H1 (cell line): Measurements from ENCODE around the gene SOWAHC. TPM values are rescaled to one million over a fixed set of nuclear protein-coding genes. Genes with fewer than 3 reads are reported as not detected.

Experiments used
- CTCF ChIA-PET: fragments of 300-600 bp; sonication (Branson Sonifier 250); formaldehyde crosslinking; loops from one replicate; lab custom pipeline; 2021; ENCODE audit not compliant: partially characterized antibody; lab: Charles Lee
- POLR2A ChIA-PET: fragments of 300-600 bp; sonication (Branson Sonifier 250); formaldehyde crosslinking; loops from one replicate; lab custom pipeline; 2021; ENCODE audit warnings: inconsistent platforms; ENCODE audit not compliant: partially characterized antibody; lab: Charles Lee
- DNase-seq, 2 experiments: peaks; one replicate each; pipeline versions ENCODE4 v3.0.0 to v3.0.0-alpha.2; 2010 to 2022; ENCODE audit warnings: low spot score in 2 of 2, low read depth in 1 of 2, mixed read lengths in 1 of 2
- FAIRE-seq: peaks from 2 replicates; lab custom pipeline; 2011; peaks lifted over from hg19 to GRCh38; lab: Jason Lieb, UNC
- H2AFZ ChIP-seq: 2 replicates; pipeline ENCODE4 v1.8.1; 2012; ENCODE audit warnings: low read length, inconsistent platforms
- H2AK5ac ChIP-seq: 2 replicates; pipeline ENCODE4 v1.6.1; 2013; ENCODE audit warnings: low read depth, low read length
- H2BK120ac ChIP-seq: replicated peaks from 2 replicates; pipeline ENCODE3; 2013; ENCODE audit warnings: low read depth, low read length, inconsistent platforms
- H2BK12ac ChIP-seq: 2 replicates; pipeline ENCODE4 v1.6.1; 2013; ENCODE audit warnings: low read depth, low read length
- H2BK15ac ChIP-seq: 2 replicates; pipeline ENCODE4 v1.6.1; 2013; ENCODE audit warnings: low read length
- H2BK20ac ChIP-seq: 2 replicates; pipeline ENCODE4 v1.6.1; 2013; ENCODE audit warnings: low read length
- H2BK5ac ChIP-seq: 2 replicates; pipeline ENCODE4 v1.6.1; 2013; ENCODE audit warnings: low read depth, low read length
- H3K14ac ChIP-seq: 2 replicates; pipeline ENCODE4 v1.6.1; 2013; ENCODE audit warnings: inconsistent platforms; ENCODE audit not compliant: insufficient read length
- H3K18ac ChIP-seq: 2 replicates; pipeline ENCODE4 v1.6.1; 2013; ENCODE audit warnings: low read length; ENCODE audit errors: extremely low read depth
- H3K23ac ChIP-seq: 2 replicates; pipeline ENCODE4 v1.6.1; 2013; ENCODE audit warnings: inconsistent platforms; ENCODE audit not compliant: insufficient read length
- H3K23me2 ChIP-seq: 2 replicates; pipeline ENCODE4 v1.6.1; 2013; ENCODE audit warnings: low read depth, low read length
- H3K27ac ChIP-seq: 2 replicates; pipeline ENCODE4 v1.6.1; 2011; ENCODE audit warnings: low read depth, low read length, inconsistent platforms
- H3K27me3 ChIP-seq, 4 experiments: replicated peaks in 1 of 4; 1 replicate in 1 of 4; 2 replicates in 3 of 4; pipeline versions ENCODE4 v1.6.1 to v1.8.1; 2011 to 2013; ENCODE audit warnings: low read length in 3 of 4, mild to moderate bottlenecking in 3 of 4, inconsistent platforms in 2 of 4, mixed read lengths in 2 of 4, moderate library complexity in 1 of 4; ENCODE audit not compliant: control insufficient read depth in 3 of 4, insufficient read depth in 3 of 4; ENCODE audit errors: extremely low read depth in 1 of 4
- H3K36me3 ChIP-seq, 4 experiments: 2 replicates each; pipeline versions ENCODE4 v1.6.1 to v1.8.1; 2011 to 2013; ENCODE audit warnings: mild to moderate bottlenecking in 4 of 4, low read length in 3 of 4, moderate library complexity in 2 of 4, control low read depth in 1 of 4, inconsistent platforms in 1 of 4; ENCODE audit not compliant: insufficient read depth in 4 of 4, control insufficient read depth in 2 of 4
- H3K4ac ChIP-seq: replicated peaks from 2 replicates; pipeline ENCODE3; 2013; ENCODE audit warnings: low read length, low read depth, mixed read lengths, inconsistent platforms; ENCODE audit not compliant: insufficient read length
- H3K4me1 ChIP-seq, 4 experiments: replicated peaks in 1 of 4; 1 replicate in 1 of 4; 2 replicates in 3 of 4; pipeline versions ENCODE4 v1.6.1 to v1.8.1; 2011 to 2013; ENCODE audit warnings: low read length in 3 of 4, inconsistent platforms in 2 of 4, mixed read lengths in 1 of 4; ENCODE audit not compliant: insufficient read depth in 4 of 4, control insufficient read depth in 3 of 4
- H3K4me2 ChIP-seq, 2 experiments: 2 replicates each; pipeline versions ENCODE4 v1.6.1 to v1.8.1; 2011 to 2013; ENCODE audit warnings: low read depth in 2 of 2, low read length in 2 of 2, control low read depth in 1 of 2, inconsistent platforms in 1 of 2, mild to moderate bottlenecking in 1 of 2; ENCODE audit not compliant: insufficient read depth in 1 of 2
- H3K4me3 ChIP-seq, 4 experiments: fragments of 200-600, 300-600 bp in 1 of 4; sonication (generic), shearing (Covaris generic), sonication (Bioruptor Twin) in 1 of 4; 2 replicates each; pipeline versions ENCODE4 v1.5.1 to v1.8.1; 2011 to 2016; ENCODE audit warnings: low read length in 4 of 4, low read depth in 3 of 4, control low read depth in 2 of 4, inconsistent platforms in 2 of 4, mild to moderate bottlenecking in 2 of 4, mixed read lengths in 1 of 4, moderate library complexity in 1 of 4; ENCODE audit not compliant: insufficient read depth in 2 of 4; ENCODE audit errors: extremely low read depth in 1 of 4
- H3K56ac ChIP-seq: replicated peaks from 2 replicates; pipeline ENCODE3; 2013; ENCODE audit warnings: low read depth, mild to moderate bottlenecking, mixed read lengths, low read length, inconsistent platforms; ENCODE audit not compliant: insufficient read length
- H3K79me1 ChIP-seq: 2 replicates; pipeline ENCODE4 v1.6.1; 2013; ENCODE audit warnings: low read depth, low read length, control low read depth
- H3K79me2 ChIP-seq, 2 experiments: 2 replicates each; pipeline versions ENCODE4 v1.6.1 to v1.8.1; 2012 to 2013; ENCODE audit warnings: low read length in 2 of 2, mild to moderate bottlenecking in 2 of 2, inconsistent platforms in 1 of 2; ENCODE audit not compliant: insufficient read depth in 2 of 2, control insufficient read depth in 1 of 2
- H3K9ac ChIP-seq, 4 experiments: replicated peaks in 1 of 4; 1 replicate in 1 of 4; 2 replicates in 3 of 4; pipeline versions ENCODE4 v1.6.1 to v1.8.1; 2011 to 2013; ENCODE audit warnings: low read depth in 3 of 4, low read length in 3 of 4, control low read depth in 2 of 4, mild to moderate bottlenecking in 2 of 4, moderate library complexity in 2 of 4, inconsistent platforms in 1 of 4; ENCODE audit errors: extremely low read depth in 1 of 4
- H3K9me3 ChIP-seq, 2 experiments: 2 replicates each; pipeline versions ENCODE4 v1.6.1 to v1.8.1; 2012 to 2013; ENCODE audit warnings: mild to moderate bottlenecking in 2 of 2, moderate library complexity in 2 of 2, control low read depth in 1 of 2, inconsistent platforms in 1 of 2, low read depth in 1 of 2, low read length in 1 of 2, mixed read lengths in 1 of 2; ENCODE audit not compliant: insufficient read depth in 2 of 2
- H4K20me1 ChIP-seq, 2 experiments: replicated peaks in 1 of 2; 2 replicates each; pipeline versions ENCODE3 to v1.8.1; 2011 to 2013; ENCODE audit warnings: inconsistent platforms in 2 of 2, low read length in 2 of 2, mild to moderate bottlenecking in 1 of 2; ENCODE audit not compliant: insufficient read depth in 2 of 2, control insufficient read depth in 1 of 2
- H4K5ac ChIP-seq: 2 replicates; pipeline ENCODE4 v1.6.1; 2013; ENCODE audit warnings: low read length, low read depth, mixed read lengths, inconsistent platforms; ENCODE audit not compliant: insufficient read length
- H4K8ac ChIP-seq: 2 replicates; pipeline ENCODE4 v1.8.0; 2013; ENCODE audit warnings: mild to moderate bottlenecking, moderate library complexity, low read length, inconsistent platforms; ENCODE audit not compliant: insufficient read depth; ENCODE audit errors: extremely low read depth
- H4K91ac ChIP-seq: replicated peaks from 2 replicates; pipeline ENCODE3; 2013; ENCODE audit warnings: low read length, mixed read lengths, inconsistent platforms; ENCODE audit not compliant: insufficient read length
- BACH1 ChIP-seq: IDR thresholded peaks from 2 replicates; pipeline ENCODE4 v1.6.1; 2012; ENCODE audit warnings: low read length, improper control_type of control experiment
- CHD2 ChIP-seq: IDR thresholded peaks from 2 replicates; pipeline ENCODE4 v1.6.1; 2012; ENCODE audit warnings: low read length, improper control_type of control experiment
- CREB1 ChIP-seq: IDR thresholded peaks from 2 replicates; pipeline ENCODE4 v1.6.1; 2012; ENCODE audit warnings: inconsistent platforms
- EGR1 ChIP-seq: IDR thresholded peaks from 2 replicates; pipeline ENCODE4 v1.6.1; 2011; ENCODE audit warnings: low read depth, low read length, borderline replicate concordance
- EZH2 ChIP-seq: fragments of 200-600 bp; sonication (generic); IDR thresholded peaks from 2 replicates; pipeline ENCODE4 v1.7.1; 2012; ENCODE audit warnings: low read depth, mild to moderate bottlenecking, moderate library complexity, low read length, inconsistent platforms; ENCODE audit not compliant: severe bottlenecking
- GABPA ChIP-seq: IDR thresholded peaks from 2 replicates; pipeline ENCODE4 v1.6.1; 2011; ENCODE audit warnings: mild to moderate bottlenecking, low read length, moderate library complexity, borderline replicate concordance; ENCODE audit not compliant: insufficient read depth
- HDAC2 ChIP-seq, 2 experiments: fragments of 300-600 bp in 1 of 2; sonication (generic) in 1 of 2; IDR thresholded peaks; 2 replicates each; pipeline ENCODE4 v1.6.1; 2011 to 2012; ENCODE audit warnings: low read depth in 2 of 2, low read length in 2 of 2, mild to moderate bottlenecking in 2 of 2, moderate library complexity in 2 of 2, borderline replicate concordance in 1 of 2, inconsistent platforms in 1 of 2
- RFX5 ChIP-seq: IDR thresholded peaks from 2 replicates; pipeline ENCODE4 v1.6.1; 2011; ENCODE audit warnings: low read depth, low read length, improper control_type of control experiment, borderline replicate concordance
- SIN3A ChIP-seq, 2 experiments: IDR thresholded peaks in 1 of 2; conservative IDR thresholded peaks in 1 of 2; 2 replicates each; pipeline ENCODE4 v1.6.1; 2011 to 2012; ENCODE audit warnings: low read length in 2 of 2, improper control_type of control experiment in 1 of 2, low read depth in 1 of 2, mild to moderate bottlenecking in 1 of 2
- SP1 ChIP-seq: IDR thresholded peaks from 2 replicates; pipeline ENCODE4 v1.6.1; 2011; ENCODE audit warnings: low read depth, low read length
- SUZ12 ChIP-seq: fragments of 200-600 bp; sonication (generic); IDR thresholded peaks from 2 replicates; pipeline ENCODE4 v1.6.1; 2012; ENCODE audit warnings: mild to moderate bottlenecking, inconsistent platforms, low read length, moderate library complexity, mixed read lengths
- TAF1 ChIP-seq: IDR thresholded peaks from 2 replicates; pipeline ENCODE4 v1.6.1; 2011; ENCODE audit warnings: mild to moderate bottlenecking, low read depth, low read length
- ZNF274 ChIP-seq: IDR thresholded peaks from 2 replicates; pipeline ENCODE4 v1.7.0; 2012; ENCODE audit warnings: low read length, borderline replicate concordance; ENCODE audit errors: extremely low read depth
- WGBS, 2 experiments: shearing (Covaris generic) in 1 of 2; methylation state at CpG; one replicate each; pipeline versions ENCODE4 v1.1.6 to v1.1.7; 2013 to 2015; ENCODE audit warnings: low lambda C conversion rate in 2 of 2, mixed read lengths in 2 of 2, inconsistent platforms in 1 of 2, low coverage in 1 of 2, missing lambda C conversion rate in 1 of 2; ENCODE audit not compliant: insufficient replicate concordance in 2 of 2, insufficient coverage in 1 of 2, insufficient read length in 1 of 2; ENCODE audit errors: extremely low coverage in 1 of 2, missing lambda C conversion rate in 1 of 2; 5-methylcytosine and 5-hydroxymethylcytosine counted together
- polyA plus RNA-seq, 7 experiments: library from polyadenylated mRNA; depleted of rRNA in 3 of 7; stranded (reverse) in 5 of 7; unstranded in 2 of 7; fragments of >200 nt in 5 of 7; fragments of 200-250 nt in 2 of 7; gene quantifications; 1 replicate in 5 of 7; 2 replicates in 1 of 7; 4 replicates in 1 of 7; pipeline versions ENCODE4 v1.2.1 to v1.2.3, GENCODE V29; 2011 to 2013; ENCODE audit warnings: missing spikeins in 2 of 7, mixed read lengths in 2 of 7
- total RNA-seq: library from RNA; stranded (reverse); fragmentation: NEBNext Ultra II Directional; extraction: Animal tissue kit (Norgen Biotek cat#: 25700); gene quantifications from 2 replicates; pipeline ENCODE4 v1.2.1, GENCODE V29; 2021

Gene SOWAHC
- total and polyA plus RNA-seq, 2 of the 8 experiments (the other 6 are each of a cell fraction or from before 2014, with no cell fraction given): 3.1 to 17.8 TPM

- Histone ChIP-seq H2BK12ac (no peak overlapping the region), H3K79me1 (no peaks in the 10 kb centered on the region), H3K9me3 (no peaks in the 10 kb centered on the region), H2AFZ (no peak overlapping the region), H3K4me1 (no peaks in the 10 kb centered on the region), H3K4ac (no peak overlapping the region), H4K5ac (no peak overlapping the region), H3K36me3 (no peaks in the 10 kb centered on the region), H4K20me1 (no peaks in the 10 kb centered on the region), H3K27ac (no peak overlapping the region), H3K14ac (no peak overlapping the region), H2BK15ac (no peak overlapping the region), H3K23me2 (no peaks in the 10 kb centered on the region), H3K27me3 (no peaks in the 10 kb centered on the region), H2BK120ac (no peak overlapping the region), H4K91ac (no peak overlapping the region), H3K4me2 (no peak overlapping the region), H3K23ac (no peak overlapping the region), H3K79me2 (no peaks in the 10 kb centered on the region), H2BK20ac (no peak overlapping the region), H2AK5ac (no peak overlapping the region), H2BK5ac (no peak overlapping the region), H3K4me3 (no peak overlapping the region), H3K9ac (no peak overlapping the region), H3K18ac (no peak overlapping the region), H4K8ac (no peak overlapping the region), H3K56ac (no peak overlapping the region)
- ChIA-PET CTCF (interaction anchor here (3.7 kb wide), 1 partner anchor 78 kb away, joined by 15 read pairs; no protein-coding TSS in a partner anchor), POLR2A (interaction anchor here (3.6 kb wide), 1 partner anchor 10 kb away, joined by 19 read pairs; the partner anchor contains the start of genes SEPTIN10 and SOWAHC)
- FAIRE-seq (no peak), DNase-seq (no peak)
- TF ChIP-seq CREB1 (no peak), ZNF274 (no peak), TAF1 (no peak), BACH1 (no peak), GABPA (no peak), CHD2 (no peak), HDAC2 (IDR thresholded peaks at IDR 0.05; ENCODE audit: borderline replicate concordance in 1 of 2, low read depth in 2 of 2, low read length in 2 of 2) (no peak), RFX5 (no peak), SUZ12 (no peak), EGR1 (no peak), SP1 (no peak), SIN3A (conservative IDR thresholded peaks at IDR 0.05 in 1 of 2, IDR thresholded peaks at IDR 0.05 in 1 of 2; ENCODE audit: low read depth in 1 of 2, low read length in 2 of 2) (no peak), EZH2 (no peak)
- WGBS, 2 experiments: 82% methylated on average over 4 of the region's 4 CpGs; no CpG with 5 or more reads in 1 of the 2 experiments
Measured at GRCh38 chr2:109624339-109624738, 10.2 kb downstream of the SOWAHC start.
